Fibroblast of the aortic adventitia (primary cell): ENCODE results near the gene DPP4. TPM values are rescaled to one million over a fixed set of nuclear protein-coding genes. Genes with fewer than 3 reads are reported as not detected.

Experiments used
- DNase-seq: peaks from one replicate; pipeline ENCODE4 v3.0.0-alpha.2; 2010; ENCODE audit warnings: low read depth
- H3K4me3 ChIP-seq: 2 replicates; pipeline ENCODE4 v1.5.1; 2011; ENCODE audit warnings: low read depth, mild to moderate bottlenecking, control low read depth, low read length, moderate library complexity
- total RNA-seq: library from RNA; depleted of rRNA; stranded (reverse); fragments of >200 nt; gene quantifications from 2 replicates; pipeline ENCODE4 v1.2.3, GENCODE V29; 2012; ENCODE audit warnings: low replicate concordance
- TF ChIP-seq, protein P1 (sequence below): IDR thresholded peaks from 2 replicates; pipeline ENCODE4 v1.5.1; 2011; ENCODE audit warnings: mild to moderate bottlenecking, low read length, control low read depth, inconsistent platforms; ENCODE audit not compliant: insufficient read depth

Gene DPP4
- total RNA-seq, 1 donor = 203 TPM

DNA sequence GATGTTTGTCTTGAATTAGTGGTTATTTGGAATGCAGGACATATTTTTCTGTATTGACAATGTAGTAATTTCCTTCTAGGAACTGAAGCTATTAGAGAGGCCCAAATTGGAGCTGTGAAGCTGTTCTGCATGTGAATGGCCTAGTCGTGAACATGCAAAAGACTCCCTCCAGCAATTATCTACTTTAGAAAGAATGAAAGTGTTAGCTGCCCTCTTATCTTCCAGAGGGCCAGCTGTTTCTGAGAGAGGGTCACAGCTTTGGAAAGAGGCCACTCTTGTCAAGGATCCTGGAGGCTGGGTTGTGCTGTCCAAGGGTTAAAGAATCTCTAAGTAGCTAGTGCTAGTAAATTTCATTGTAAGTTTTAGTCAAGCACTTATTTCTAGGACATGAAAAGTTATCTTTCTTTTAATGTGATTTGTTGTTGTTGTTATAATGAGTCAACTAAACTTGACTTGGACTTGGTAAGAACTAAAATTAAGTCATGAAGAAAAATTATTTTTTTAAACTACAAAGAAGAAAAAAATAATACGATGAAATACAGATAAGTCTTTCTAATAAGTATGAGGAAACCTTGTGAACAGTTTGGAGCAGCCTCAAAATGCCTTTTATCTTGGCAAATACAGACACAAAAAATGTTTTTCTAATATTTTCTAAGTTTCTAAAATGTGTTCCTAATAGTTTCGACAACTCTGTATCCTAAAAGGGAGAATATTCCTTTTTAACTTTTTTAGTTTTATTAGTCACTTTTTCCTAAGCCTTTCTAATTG is 36.8 kb downstream of the DPP4 start:
- TF ChIP-seq, protein P1, sequence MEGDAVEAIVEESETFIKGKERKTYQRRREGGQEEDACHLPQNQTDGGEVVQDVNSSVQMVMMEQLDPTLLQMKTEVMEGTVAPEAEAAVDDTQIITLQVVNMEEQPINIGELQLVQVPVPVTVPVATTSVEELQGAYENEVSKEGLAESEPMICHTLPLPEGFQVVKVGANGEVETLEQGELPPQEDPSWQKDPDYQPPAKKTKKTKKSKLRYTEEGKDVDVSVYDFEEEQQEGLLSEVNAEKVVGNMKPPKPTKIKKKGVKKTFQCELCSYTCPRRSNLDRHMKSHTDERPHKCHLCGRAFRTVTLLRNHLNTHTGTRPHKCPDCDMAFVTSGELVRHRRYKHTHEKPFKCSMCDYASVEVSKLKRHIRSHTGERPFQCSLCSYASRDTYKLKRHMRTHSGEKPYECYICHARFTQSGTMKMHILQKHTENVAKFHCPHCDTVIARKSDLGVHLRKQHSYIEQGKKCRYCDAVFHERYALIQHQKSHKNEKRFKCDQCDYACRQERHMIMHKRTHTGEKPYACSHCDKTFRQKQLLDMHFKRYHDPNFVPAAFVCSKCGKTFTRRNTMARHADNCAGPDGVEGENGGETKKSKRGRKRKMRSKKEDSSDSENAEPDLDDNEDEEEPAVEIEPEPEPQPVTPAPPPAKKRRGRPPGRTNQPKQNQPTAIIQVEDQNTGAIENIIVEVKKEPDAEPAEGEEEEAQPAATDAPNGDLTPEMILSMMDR = no peak
- H3K4me3 ChIP-seq = no peak overlapping the region
- peak; percentile 54 for DNase-seq

DNA sequence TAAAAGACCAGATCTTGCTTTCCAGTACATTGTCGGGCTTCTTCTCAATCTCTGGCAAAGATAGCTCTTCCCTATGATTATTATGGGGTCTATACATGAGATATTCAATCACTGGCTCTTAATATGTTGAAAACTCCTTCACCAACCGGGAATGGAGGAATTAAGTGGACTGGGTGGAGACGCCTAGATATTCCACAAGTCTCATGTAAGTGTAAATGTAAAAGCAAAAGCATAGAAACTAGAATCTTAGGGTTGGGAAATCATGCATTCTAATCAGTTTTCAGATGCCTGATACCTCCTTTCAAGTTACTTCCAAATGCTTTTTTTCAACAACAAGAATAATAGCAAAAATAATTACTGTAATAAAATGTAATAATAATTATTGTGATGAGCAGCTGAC is 38.0 kb downstream of the DPP4 start:
- TF ChIP-seq, protein P1 = no peak
- no peak overlapping the region for H3K4me3 ChIP-seq
- no peak for DNase-seq

DNA sequence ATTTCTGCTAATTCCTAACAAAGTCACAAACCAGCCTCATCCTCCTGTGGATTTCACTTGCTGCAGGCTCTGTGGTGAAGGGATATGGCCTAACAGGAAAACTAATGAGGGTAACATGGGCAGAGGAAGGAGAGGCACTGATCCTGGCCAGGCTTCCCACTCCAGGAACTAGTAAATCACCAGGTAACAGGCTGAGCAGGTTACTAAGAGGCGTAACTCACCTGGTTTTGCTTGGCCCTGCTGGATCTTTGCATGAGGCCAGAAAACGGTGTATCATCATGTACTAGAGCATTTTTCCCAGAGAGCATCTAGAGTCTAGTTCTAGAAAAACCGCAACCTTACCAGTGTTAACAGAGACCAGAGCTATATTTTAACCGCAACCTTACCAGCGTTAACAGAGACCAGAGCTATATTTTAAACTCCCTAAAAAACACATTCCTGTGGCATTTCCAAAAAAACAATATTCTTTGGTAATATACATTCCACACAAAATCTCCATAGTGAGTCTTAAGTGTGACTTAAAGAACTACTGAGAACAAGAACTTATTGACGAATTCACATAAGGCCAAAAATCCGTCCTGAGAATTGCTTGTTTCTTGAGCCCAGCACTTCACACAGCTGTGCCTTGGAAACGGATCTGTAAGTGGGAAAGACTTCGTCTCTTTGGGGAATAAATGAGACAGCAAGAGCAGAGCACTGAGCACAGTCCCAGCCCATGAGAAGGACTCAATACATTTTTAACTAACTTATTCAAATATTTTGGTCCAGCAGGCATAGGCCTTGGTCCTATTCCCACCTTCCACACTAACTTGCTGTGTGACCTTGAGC is 43.4 kb downstream of the DPP4 start:
- H3K4me3 ChIP-seq = no peak overlapping the region
- TF ChIP-seq, protein P1 = no peak
- no peak for DNase-seq

DNA sequence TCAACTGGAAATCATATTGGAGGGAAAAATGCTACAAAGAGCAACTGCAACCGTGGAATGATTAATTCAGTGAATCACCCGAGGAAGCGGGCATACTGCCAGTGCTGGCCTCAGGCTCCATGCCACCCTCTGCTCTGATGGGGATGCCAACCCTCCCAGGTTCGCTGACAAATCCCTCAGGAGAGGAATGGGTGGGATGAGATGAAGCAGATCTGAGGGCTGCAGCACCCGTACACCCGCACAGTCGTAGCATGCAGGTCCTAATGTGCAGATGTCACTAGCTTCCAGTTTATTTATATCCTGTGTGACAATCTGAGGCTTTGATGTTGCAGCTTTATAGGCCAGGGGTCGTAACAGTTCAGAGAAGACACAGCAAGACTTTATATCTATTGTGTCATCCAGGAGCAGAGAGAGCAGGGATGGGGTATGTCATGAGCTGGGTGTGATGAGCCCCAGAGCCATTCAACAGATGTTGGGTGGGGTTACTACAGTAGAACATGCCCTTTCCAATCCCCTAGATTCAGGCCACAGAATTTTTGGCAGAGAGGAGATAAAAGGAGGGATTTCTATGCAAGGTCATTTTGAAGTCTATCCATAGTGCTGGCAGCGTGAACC is 44.6 kb downstream of the DPP4 start:
- no peak overlapping the region for H3K4me3 ChIP-seq
- TF ChIP-seq, protein P1 = no peak
- peak; percentile 77 for DNase-seq

DNA sequence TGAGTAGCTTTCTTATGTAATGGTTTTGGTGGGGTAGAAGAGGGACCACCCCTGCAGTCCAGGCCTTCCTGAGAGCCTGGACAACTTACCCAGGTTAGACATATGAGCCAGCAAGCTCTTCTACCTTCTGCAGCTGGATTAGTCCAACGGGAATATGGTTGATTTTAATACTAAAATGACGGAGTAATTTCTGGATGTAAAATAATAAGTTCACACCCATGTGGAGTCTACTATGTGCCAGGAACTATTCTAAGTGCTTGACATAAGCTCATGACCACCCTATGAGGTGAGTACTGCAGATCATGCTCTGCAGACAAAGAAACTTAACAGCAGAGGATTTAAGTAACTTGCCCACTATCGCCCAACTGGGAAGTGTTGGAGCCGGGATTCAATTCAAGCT is 45.5 kb downstream of the DPP4 start:
- H3K4me3 ChIP-seq = no peak overlapping the region
- DNase-seq = no peak
- TF ChIP-seq, protein P1 = no peak

DNA sequence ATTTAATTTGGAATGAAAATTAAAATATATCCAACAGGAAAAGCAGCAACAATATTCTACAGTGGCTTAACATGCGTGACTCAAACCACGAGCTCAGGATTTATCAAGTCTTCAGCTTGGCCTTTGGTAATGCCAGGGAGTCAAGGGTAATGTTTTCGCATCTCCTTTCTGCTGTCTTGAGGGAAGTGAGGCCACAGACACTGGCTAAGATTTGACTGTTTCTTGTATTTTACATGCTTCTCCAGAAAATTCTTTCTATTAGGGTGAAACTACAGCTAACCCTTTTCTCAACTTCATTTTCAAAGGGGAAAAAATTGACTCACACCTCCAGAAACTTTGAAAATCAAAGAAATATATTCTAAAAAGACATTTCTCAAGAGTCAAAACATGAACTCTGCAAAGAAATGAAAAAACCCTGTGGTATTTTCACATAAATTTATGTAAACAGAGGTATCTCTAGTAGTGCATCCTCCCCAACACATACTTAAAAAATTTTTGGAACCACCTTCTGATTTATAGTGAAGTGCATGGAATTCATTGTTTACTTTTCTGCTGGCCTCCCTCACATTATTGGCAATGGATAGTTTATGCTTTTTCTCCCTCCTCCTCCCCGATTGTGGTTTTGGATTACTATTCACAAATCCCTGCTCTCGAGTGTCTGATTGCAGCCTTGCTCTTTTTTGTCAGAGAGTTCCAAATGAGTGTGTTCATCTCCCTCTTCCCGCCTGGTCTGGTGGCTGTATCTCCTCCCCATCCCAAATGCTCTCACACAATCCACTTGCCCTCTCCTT is 48.7 kb downstream of the DPP4 start:
- no peak overlapping the region for H3K4me3 ChIP-seq
- peak; percentile 85 for DNase-seq
- TF ChIP-seq, protein P1 = no peak
